ENCODE measurements around the gene CLIP2. TPM values are rescaled to one million over a fixed set of nuclear protein-coding genes. Genes with fewer than 3 reads are reported as not detected.
"Not testable (repeated sequence)": the region's sequence is repeated elsewhere in the genome, so short reads cannot be mapped to it uniquely, and the experiment has no call there.

The CLIP2 gene
- total and polyA plus RNA-seq, 3 experiments from 2014 or later = 0.94 to 2.9 (median 2.4) TPM

GRCh38 chr7:74318043-74318442 lies 28.8 kb downstream of the CLIP2 start:
- Mint-ChIP-seq H3K27me3 (no peaks in the 10 kb centered on the region), H3K4me1 (no peaks in the 10 kb centered on the region), H3K4me3 (no peak overlapping the region), H3K27ac (no peak overlapping the region), H3K9me3 (no peaks in the 10 kb centered on the region), H3K36me3 (peaks cover 0 to 3% (median 2%) of the 10 kb centered on the region in 3 donors)
- Histone ChIP-seq H3K36me3 (ENCODE audit: insufficient read depth, low read length) (no peaks in the 10 kb centered on the region), H3K4me1 (ENCODE audit: insufficient read depth, low read length) (no peaks in the 10 kb centered on the region), H3K27ac (ENCODE audit: low read depth, low read length) (no peak overlapping the region), H3K4me3 (ENCODE audit: low read length) (no peak overlapping the region), H3K27me3 (ENCODE audit: insufficient read depth, low read length, poor library complexity, severe bottlenecking) (no peaks in the 10 kb centered on the region), H3K9me3 (ENCODE audit: low read length) (no peaks in the 10 kb centered on the region)
- ChIA-PET CTCF (no interaction called here), POLR2A (no interaction called here)
- DNase-seq = no peak

DNA sequence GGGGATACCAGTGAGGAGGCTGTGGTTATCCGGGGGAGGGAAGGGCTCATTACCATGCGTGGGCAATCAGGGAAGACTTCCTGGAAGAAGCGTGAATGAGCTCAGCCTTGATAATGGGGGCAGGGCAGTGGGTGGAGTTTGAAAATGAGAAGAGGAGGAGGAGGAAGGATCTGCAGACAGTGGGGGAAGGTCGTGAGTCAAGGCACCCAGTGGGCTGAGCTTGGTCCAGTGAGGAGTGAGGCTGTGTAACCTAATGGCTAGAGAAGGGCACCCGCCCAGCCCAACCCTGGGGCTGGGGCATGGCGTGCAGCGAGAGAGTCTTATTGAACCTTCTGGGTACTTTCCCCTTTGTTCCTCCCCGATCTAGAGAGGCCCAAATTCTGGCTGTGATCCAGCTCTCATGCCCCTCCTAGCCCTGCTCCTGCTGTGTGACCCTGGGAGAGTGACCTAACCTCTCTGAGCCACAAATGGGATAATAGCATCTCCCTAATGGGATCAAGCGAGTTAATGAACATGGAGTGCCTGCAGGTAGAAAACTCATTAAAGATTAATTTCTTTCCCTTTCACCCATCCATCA lies 31.5 kb downstream of the CLIP2 start:
- no peak overlapping the region for H3K27ac ChIP-seq (ENCODE audit: low read depth, low read length)
- H3K4me1 ChIP-seq (ENCODE audit: insufficient read depth, low read length) = no peaks in the 10 kb centered on the region
- H3K27me3 ChIP-seq (ENCODE audit: insufficient read depth, low read length, poor library complexity, severe bottlenecking) = no peaks in the 10 kb centered on the region
- H3K36me3 Mint-ChIP-seq = peaks cover 0 to 3% (median 2%) of the 10 kb centered on the region in 3 donors
- no peaks in the 10 kb centered on the region for H3K9me3 Mint-ChIP-seq
- no peaks in the 10 kb centered on the region for H3K9me3 ChIP-seq (ENCODE audit: low read length)
- H3K27me3 Mint-ChIP-seq = no peaks in the 10 kb centered on the region
- no peaks in the 10 kb centered on the region for H3K4me1 Mint-ChIP-seq
- CTCF ChIA-PET = no interaction called here
- POLR2A ChIA-PET = no interaction called here
- no peak overlapping the region for H3K4me3 Mint-ChIP-seq
- H3K4me3 ChIP-seq (ENCODE audit: low read length) = no peak overlapping the region
- no peak for DNase-seq
- H3K36me3 ChIP-seq (ENCODE audit: insufficient read depth, low read length) = no peaks in the 10 kb centered on the region
- no peak overlapping the region for H3K27ac Mint-ChIP-seq

- DNase-seq; H3K27me3 ChIP-seq (ENCODE audit: insufficient read depth, low read length, poor library complexity, severe bottlenecking); H3K36me3 Mint-ChIP-seq; H3K4me3 Mint-ChIP-seq; CTCF ChIA-PET; H3K9me3 Mint-ChIP-seq; H3K27ac ChIP-seq (ENCODE audit: low read depth, low read length); H3K4me3 ChIP-seq (ENCODE audit: low read length); H3K27me3 Mint-ChIP-seq; H3K4me1 Mint-ChIP-seq; H3K36me3 ChIP-seq (ENCODE audit: insufficient read depth, low read length); H3K9me3 ChIP-seq (ENCODE audit: low read length); H3K27ac Mint-ChIP-seq; H3K4me1 ChIP-seq (ENCODE audit: insufficient read depth, low read length): not testable (repeated sequence)
- POLR2A ChIA-PET = interaction anchor here (0.6 kb wide), 1 partner anchor 467 kb away, joined by 3 read pairs; no protein-coding TSS in a partner anchor
Measured at GRCh38 chr7:74322892-74323291, 33.7 kb downstream of the CLIP2 start.

GRCh38 chr7:74324531-74325209 lies 35.5 kb downstream of the CLIP2 start:
- ChIA-PET POLR2A (no interaction called here), CTCF (no interaction called here)
- Histone ChIP-seq H3K27ac (ENCODE audit: low read depth, low read length) (no peak overlapping the region), H3K4me3 (ENCODE audit: low read length) (no peak overlapping the region), H3K9me3 (ENCODE audit: low read length) (no peaks in the 10 kb centered on the region), H3K36me3 (ENCODE audit: insufficient read depth, low read length) (no peaks in the 10 kb centered on the region), H3K4me1 (ENCODE audit: insufficient read depth, low read length) (no peaks in the 10 kb centered on the region), H3K27me3 (ENCODE audit: insufficient read depth, low read length, poor library complexity, severe bottlenecking) (no peaks in the 10 kb centered on the region)
- H3K4me3 Mint-ChIP-seq = no peak overlapping the region
- no peaks in the 10 kb centered on the region for H3K9me3 Mint-ChIP-seq
- H3K27ac Mint-ChIP-seq = no peak overlapping the region
- no peaks in the 10 kb centered on the region for H3K4me1 Mint-ChIP-seq
- peaks cover 0 to under 1% (median 0%) of the 10 kb centered on the region in 3 donors for H3K36me3 Mint-ChIP-seq
- no peak for DNase-seq
- H3K27me3 Mint-ChIP-seq = no peaks in the 10 kb centered on the region

DNA sequence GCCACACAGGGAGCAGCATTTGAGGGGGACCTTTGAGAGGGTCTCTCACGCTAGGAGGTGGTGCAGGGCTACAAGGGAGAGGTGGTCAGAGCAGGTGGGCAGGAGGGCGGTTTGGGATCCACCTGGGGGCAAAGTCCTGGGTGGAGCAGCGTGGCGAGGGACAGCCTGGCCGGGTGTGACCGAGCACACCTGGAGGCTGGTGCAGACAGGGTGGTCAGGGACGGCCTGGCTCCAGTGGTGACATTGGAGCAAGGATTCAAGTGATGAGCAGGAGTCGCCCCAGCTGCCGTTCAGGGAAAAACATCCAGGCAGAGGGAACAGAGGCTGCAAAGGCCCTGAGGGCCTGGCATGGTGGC lies 36.0 kb downstream of the CLIP2 start:
- ChIA-PET CTCF (no interaction called here), POLR2A (no interaction called here)
- Mint-ChIP-seq H3K9me3 (no peaks in the 10 kb centered on the region), H3K4me3 (no peak overlapping the region), H3K36me3 (no peaks in the 10 kb centered on the region), H3K27me3 (no peaks in the 10 kb centered on the region), H3K4me1 (no peaks in the 10 kb centered on the region), H3K27ac (peak overlapping the region in 1 of 8 donors; percentile 85)
- no peaks in the 10 kb centered on the region for H3K4me1 ChIP-seq (ENCODE audit: insufficient read depth, low read length)
- no peaks in the 10 kb centered on the region for H3K9me3 ChIP-seq (ENCODE audit: low read length)
- H3K36me3 ChIP-seq (ENCODE audit: insufficient read depth, low read length) = no peaks in the 10 kb centered on the region
- no peaks in the 10 kb centered on the region for H3K27me3 ChIP-seq (ENCODE audit: insufficient read depth, low read length, poor library complexity, severe bottlenecking)
- DNase-seq = no peak
- H3K27ac ChIP-seq (ENCODE audit: low read depth, low read length) = no peak overlapping the region
- H3K4me3 ChIP-seq (ENCODE audit: low read length) = no peak overlapping the region

GRCh38 chr7:74329225-74329624 lies 40.0 kb downstream of the CLIP2 start:
- Mint-ChIP-seq H3K27me3 (no peaks in the 10 kb centered on the region), H3K36me3 (no peaks in the 10 kb centered on the region), H3K9me3 (no peaks in the 10 kb centered on the region), H3K27ac (no peak overlapping the region), H3K4me3 (no peak overlapping the region), H3K4me1 (no peaks in the 10 kb centered on the region)
- no peak for DNase-seq
- POLR2A ChIA-PET = no interaction called here
- no peaks in the 10 kb centered on the region for H3K36me3 ChIP-seq (ENCODE audit: insufficient read depth, low read length)
- H3K9me3 ChIP-seq (ENCODE audit: low read length) = no peaks in the 10 kb centered on the region
- no peak overlapping the region for H3K4me3 ChIP-seq (ENCODE audit: low read length)
- no peaks in the 10 kb centered on the region for H3K27me3 ChIP-seq (ENCODE audit: insufficient read depth, low read length, poor library complexity, severe bottlenecking)
- CTCF ChIA-PET = no interaction called here
- H3K27ac ChIP-seq (ENCODE audit: low read depth, low read length) = no peak overlapping the region
- no peaks in the 10 kb centered on the region for H3K4me1 ChIP-seq (ENCODE audit: insufficient read depth, low read length)

DNA sequence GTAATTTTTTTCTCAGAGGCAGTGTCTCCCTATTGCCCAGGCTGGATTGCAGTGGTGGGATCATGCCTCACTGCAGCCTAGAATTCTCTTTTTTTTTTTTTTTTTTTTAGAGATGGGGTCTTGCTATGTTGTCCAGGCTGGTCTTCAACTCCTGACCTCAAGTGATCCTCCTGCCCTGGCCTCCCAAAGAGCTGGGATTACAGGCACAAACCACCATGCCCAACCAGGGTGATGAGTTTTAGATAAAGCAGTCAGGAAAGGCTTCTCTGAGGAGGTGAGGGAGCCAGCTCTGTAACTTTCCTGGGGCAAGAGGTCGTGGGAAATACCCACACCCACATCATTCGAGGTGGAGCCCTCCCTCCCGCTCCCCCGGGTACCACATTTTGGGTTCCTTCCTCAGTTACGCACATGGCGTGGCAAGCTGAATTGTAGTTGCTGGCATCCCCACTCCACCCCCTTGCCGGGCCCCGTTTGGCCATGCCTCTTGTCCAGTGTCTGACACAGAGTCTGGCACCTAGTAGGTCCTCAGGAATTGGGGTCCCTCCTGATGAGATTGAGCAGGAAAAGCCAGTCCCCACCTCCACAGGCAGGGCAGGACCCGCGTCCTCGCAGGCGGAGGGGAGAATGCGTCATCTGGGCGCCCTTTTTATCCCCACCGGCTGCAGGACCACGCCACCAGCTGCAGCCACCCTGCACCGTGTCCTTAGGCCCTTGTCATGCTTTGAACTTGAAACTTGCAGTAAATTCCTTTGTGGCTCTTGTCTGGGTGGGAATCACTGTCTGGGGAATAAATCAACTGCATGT lies 43.4 kb downstream of the CLIP2 start:
- no peaks in the 10 kb centered on the region for H3K27me3 Mint-ChIP-seq

GRCh38 chr7:74334030-74334429 lies 44.8 kb downstream of the CLIP2 start:
- CTCF ChIA-PET = no interaction called here
- H3K9me3 Mint-ChIP-seq = no peaks in the 10 kb centered on the region
- no peaks in the 10 kb centered on the region for H3K9me3 ChIP-seq (ENCODE audit: low read length)
- H3K36me3 ChIP-seq (ENCODE audit: insufficient read depth, low read length) = no peaks in the 10 kb centered on the region
- peaks cover 0 to 3% (median 0%) of the 10 kb centered on the region in 3 donors for H3K4me1 Mint-ChIP-seq
- no peak overlapping the region for H3K27ac Mint-ChIP-seq
- no peaks in the 10 kb centered on the region for H3K4me1 ChIP-seq (ENCODE audit: insufficient read depth, low read length)
- H3K36me3 Mint-ChIP-seq = no peaks in the 10 kb centered on the region
- no peaks in the 10 kb centered on the region for H3K27me3 Mint-ChIP-seq
- no peak overlapping the region for H3K4me3 Mint-ChIP-seq
- no peak for DNase-seq
- no peak overlapping the region for H3K27ac ChIP-seq (ENCODE audit: low read depth, low read length)
- POLR2A ChIA-PET = no interaction called here
- H3K27me3 ChIP-seq (ENCODE audit: insufficient read depth, low read length, poor library complexity, severe bottlenecking) = no peaks in the 10 kb centered on the region
- H3K4me3 ChIP-seq (ENCODE audit: low read length) = no peak overlapping the region

More for the DNA sequence above, 43.4 kb downstream of the CLIP2 start:
- Mint-ChIP-seq H3K9me3 (no peaks in the 10 kb centered on the region), H3K4me1 (no peaks in the 10 kb centered on the region), H3K4me3 (no peak overlapping the region), H3K27ac (no peak overlapping the region), H3K36me3 (no peaks in the 10 kb centered on the region)
- H3K27me3 ChIP-seq (ENCODE audit: insufficient read depth, low read length, poor library complexity, severe bottlenecking) = no peaks in the 10 kb centered on the region
- no peak for DNase-seq
- ChIA-PET POLR2A (no interaction called here), CTCF (no interaction called here)
- H3K9me3 ChIP-seq (ENCODE audit: low read length) = no peaks in the 10 kb centered on the region
- no peaks in the 10 kb centered on the region for H3K36me3 ChIP-seq (ENCODE audit: insufficient read depth, low read length)
- no peak overlapping the region for H3K27ac ChIP-seq (ENCODE audit: low read depth, low read length)
- no peak overlapping the region for H3K4me3 ChIP-seq (ENCODE audit: low read length)
- no peaks in the 10 kb centered on the region for H3K4me1 ChIP-seq (ENCODE audit: insufficient read depth, low read length)
